NCI-H2029 (cell line): Measurements from ENCODE around the gene FAM107B.
"Not testable (repeated sequence)": the region's sequence is repeated elsewhere in the genome, so short reads cannot be mapped to it uniquely, and the experiment has no call there.

Source experiments
- DNase-seq: peaks from one replicate; lab custom pipeline; 2025; lab: John Stamatoyannopoulos, UW

The FAM107B gene

GRCh38 chr10:14774797-14775196, at the start of gene FAM107B:
TSS of gene FAM107B (minus strand) at chr10:14774897. CDS start at chr10:14774663, 234 bp downstream.
- DNase-seq = no peak

DNA sequence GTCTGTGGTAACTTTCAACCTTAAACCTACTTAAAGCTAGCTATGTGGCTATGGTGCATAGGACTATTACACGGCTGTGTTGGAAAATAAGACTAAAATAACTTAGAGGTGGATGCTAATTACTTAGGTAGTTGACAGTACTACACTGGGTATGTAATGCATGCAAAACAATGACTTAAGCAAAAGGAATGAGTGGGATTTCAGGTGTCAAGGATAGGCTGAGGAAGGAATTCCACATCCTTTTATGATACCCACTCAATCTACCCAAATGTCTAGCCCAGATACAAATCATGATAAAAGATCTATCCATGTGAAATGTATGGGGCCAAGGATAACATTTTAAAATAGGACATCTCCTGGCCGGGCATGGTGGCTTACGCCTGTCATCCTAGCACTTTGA, 49.3 kb upstream of the FAM107B start:
- no peak for DNase-seq

DNA sequence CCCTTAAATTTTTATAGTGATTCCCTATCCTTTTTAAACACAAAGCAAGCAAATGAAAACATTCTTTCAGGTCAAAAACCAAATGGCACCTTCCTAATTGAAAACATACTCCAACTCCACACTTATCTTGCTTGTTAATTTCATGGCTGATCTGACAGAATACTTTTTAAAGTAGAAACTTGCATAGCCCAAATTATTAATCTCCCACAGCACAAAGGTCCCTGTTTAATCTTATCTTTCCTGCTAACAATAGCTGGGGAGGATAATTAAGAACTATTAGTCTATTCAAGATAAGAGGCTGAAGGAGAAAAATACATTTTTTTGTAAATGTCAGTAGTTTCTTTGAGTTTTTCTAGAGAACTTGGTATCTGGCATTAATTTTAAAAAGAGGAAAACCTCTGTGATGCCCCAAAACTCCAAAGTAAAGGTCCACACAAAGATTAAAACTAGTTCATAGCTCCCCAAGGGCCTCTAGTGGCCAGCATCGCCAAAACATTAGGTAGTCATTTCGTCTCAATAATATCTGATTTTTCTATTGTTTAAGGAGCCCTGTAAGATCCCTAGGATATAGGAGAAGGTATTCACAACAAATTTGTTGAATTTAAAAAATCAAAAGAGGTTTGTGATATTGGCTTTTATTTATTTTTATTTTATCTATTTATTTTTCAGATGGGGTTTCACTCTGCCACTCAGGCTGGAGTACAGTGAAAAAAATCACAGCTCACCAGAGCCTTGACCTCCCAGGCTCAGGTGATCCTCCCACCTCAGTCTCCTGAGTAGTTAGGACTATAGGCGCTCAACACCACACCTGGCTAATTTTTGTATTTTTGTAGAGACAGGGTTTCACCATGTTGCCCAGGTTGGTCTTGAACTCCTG, 48.4 kb upstream of the FAM107B start:
- no peak for DNase-seq

DNA sequence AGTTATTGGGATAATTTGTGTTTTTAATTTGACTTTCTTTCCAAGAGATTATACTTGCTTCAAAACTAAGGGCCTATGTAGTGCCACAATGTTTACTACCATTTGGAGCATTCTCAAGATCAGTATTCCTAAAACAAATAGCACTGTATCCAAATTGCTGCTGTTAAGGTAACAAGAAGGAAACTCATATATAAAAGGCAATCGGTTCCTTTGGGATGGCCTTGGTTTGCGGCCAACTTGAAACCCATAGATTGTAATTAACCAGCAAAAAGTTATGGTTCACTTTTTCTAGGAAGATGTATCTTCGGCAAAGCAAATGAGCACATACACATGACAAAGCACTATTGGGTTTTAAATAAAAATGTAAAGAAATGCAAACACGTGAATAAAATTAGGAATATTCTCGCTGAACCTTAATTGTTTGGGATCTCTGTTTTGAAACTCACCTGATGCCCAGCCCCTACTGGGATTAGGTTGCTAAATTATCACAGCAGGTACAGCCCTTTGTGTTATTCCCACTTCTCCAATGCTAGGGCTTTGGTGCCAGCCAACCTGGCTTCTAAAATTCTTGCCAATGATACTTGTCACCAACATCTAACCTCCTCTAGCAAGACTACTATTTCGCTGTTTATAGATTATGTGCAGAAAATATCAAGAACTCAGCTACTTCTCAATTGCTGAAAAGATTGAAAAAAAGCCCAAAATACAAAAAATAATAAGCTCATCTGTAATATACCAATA, 47.1 kb upstream of the FAM107B start:
- DNase-seq = no peak

DNA sequence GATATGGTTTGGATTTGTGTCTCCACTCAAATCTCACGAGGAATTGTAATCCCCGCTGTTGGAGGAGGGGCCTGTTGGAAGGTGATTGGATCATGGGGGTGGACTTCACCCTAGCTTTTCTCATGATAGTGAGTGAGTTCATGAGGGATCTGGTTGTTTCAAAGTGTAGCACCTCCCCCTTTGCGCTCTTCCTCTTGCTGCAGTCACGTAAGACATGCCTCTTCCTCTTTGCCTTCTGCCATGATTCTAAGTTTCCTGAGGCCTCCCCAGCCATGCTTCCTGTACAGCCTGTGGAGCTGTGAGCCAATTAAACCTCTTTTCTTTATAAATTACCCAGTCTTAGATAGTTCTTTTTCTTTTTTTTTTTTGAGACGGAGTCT, 46.1 kb upstream of the FAM107B start:
- no peak for DNase-seq

- no peak for DNase-seq
These were observed 45.5 kb upstream of the FAM107B start for GRCh38 chr10:14820010-14820774.

- not testable (repeated sequence) for DNase-seq
These were observed 42.0 kb upstream of the FAM107B start for GRCh38 chr10:14816717-14817116.

- no peak for DNase-seq
These were observed 41.0 kb upstream of the FAM107B start for GRCh38 chr10:14815681-14816080.

DNA sequence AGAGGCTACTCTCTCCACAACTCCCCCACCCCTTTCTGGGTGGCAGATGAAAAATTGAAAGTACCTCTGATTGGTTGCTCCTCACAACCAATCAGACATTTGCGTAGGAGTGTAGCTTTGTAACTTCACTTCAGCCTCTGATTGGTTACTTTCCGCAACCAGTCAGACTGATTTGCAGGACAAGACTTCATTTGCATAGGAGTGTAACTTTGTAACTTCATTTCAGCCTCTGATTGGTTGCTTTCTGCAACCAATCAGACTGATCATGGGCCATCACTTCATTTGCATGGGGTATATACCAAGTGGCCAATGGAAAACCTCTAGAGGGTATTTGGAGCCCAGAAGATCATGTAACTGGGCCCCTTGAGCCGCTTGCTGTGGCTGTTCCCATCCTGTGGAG, 37.6 kb upstream of the FAM107B start:
- no peak for DNase-seq

DNA sequence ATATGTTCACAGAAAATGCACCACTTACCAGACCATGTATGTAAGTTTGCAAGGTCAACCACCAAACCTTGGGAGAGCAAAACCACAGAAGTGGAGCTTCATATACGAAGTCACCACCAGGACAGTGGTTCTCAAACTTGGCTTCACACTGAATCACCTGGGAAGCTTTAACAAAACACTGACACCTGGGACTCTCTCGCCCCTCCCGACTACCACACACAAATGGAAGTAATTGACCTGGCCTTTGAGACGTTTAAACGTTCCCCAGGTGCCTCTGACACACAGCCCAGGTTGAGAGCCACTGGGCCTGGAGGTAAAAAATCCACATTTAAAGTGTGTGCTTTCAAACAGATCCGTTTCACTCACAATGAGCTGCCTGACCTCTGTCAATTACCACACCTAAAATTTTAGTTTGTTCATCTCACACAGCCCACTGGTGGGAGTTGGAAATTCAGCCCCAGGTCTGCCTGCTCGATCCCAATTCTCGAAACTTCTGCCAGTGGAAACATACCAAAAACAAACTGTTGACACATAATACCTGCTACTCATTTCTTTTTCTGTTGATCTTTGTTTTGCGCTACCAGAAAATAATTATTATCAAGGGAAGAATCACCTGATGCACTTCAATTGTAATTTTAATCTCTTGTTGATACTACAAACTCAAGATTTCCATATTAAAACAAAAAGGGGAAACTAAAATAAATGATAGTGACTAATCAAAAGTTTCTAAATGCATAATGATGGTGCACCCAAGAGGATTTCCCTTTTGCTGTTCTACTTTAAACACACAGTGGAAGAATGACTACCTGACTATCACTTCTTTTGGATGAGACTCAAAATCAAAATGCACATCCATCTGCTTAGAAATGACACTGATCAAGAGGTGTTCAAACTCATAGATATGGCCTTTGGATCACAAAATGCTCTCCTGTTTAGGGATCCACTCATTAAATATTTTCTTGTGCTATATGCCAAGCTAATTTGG, 36.6 kb upstream of the FAM107B start:
- no peak for DNase-seq

DNA sequence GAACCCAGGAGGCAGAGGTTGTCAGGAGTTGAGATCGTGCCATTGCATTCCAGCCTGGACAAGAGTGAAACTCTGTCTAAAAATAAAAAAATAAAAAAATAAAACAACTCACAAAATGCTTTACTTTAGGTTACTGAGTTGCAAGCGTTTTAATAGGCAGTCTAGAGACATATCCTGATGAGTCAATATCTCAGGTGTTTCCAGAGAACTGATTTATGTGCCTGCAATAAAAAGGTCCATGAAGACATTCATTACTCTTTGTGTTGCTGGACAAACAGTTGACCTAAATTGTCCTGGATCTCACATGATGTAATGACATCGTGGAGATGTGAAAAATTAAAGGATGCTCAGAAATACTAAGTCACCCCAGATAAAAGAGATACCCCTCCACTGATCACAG, 31.6 kb upstream of the FAM107B start:
- no peak for DNase-seq

GRCh38 chr10:14803827-14804226, 29.1 kb upstream of the FAM107B start:
- no peak for DNase-seq

- no peak for DNase-seq
These were observed 27.0 kb upstream of the FAM107B start for GRCh38 chr10:14801723-14802122.

GRCh38 chr10:14800397-14800796, 25.7 kb upstream of the FAM107B start:
- DNase-seq = no peak

- no peak for DNase-seq
These were observed 23.9 kb upstream of the FAM107B start for GRCh38 chr10:14798636-14799035.

GRCh38 chr10:14787938-14788337, 13.2 kb upstream of the FAM107B start:
- no peak for DNase-seq

GRCh38 chr10:14784459-14785055, 9.9 kb upstream of the FAM107B start:
- DNase-seq = no peak

- DNase-seq = no peak
These were observed 8.1 kb upstream of the FAM107B start for GRCh38 chr10:14782691-14783363.

DNA sequence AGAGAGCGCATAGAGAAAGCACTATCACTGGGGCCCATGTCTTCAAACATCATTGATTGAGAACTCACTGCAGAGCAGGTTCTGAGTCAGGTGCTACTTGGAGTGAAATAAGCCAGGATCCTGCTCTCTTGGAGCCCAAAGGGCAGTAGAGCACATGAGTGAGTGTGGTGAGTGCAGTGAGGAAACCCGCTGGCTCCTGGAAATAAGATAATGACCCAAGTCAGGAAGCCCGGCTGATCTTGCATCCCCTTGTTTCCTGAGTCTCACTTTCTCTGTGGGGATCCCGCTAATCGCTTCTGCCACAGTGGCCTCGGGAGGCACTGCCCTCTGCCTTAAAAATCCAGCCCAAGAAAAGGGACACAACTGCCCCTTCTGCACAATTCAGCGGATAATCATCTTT, 7.1 kb upstream of the FAM107B start:
- no peak for DNase-seq

GRCh38 chr10:14779001-14779651, 4.4 kb upstream of the FAM107B start:
- DNase-seq = no peak
